Measurements from ENCODE around the gene GZF1. TPM values are rescaled to one million over a fixed set of nuclear protein-coding genes. Genes with fewer than 3 reads are reported as not detected.

The GZF1 gene
- total RNA-seq, 4 donors from 2014 or later: 3.4 to 11.8 (median 5.1) TPM

GRCh38 chr20:23393996-23394775 is 32.2 kb downstream of the GZF1 start:
- intact Hi-C loops (cut with DNase I): no loop called here

DNA sequence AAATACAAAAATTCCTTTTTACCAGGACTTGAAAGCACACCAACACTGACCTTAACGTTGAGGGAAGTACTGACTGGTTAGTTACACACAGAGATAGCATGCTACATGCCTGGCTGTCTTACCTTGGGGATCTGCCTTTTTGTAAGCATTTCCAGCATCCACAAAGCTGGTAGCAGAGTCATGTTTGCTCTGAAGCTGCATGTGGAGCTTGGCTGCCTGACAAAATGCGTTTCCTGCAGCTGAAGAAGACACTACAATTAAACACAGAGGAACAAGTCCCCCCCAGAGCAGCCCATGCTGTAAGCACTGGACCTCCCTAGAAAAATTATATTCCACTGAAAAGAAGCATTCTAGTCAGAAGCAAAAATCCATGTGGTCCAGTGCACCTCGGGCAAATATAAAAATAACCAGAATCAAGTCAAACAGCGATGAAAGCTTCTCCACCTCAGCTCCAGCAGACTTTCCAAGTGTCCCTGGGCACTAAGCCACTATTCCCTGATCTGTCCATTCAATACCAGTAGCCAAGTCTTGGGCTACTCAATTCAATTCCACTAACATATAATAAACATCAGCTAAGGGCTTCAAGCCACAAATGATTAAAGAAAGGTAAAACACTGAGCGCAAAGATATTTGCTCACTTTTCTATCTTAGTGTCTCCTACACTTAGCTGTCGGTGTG is 35.1 kb downstream of the GZF1 start:
- Histone ChIP-seq H3K36me3 (peaks cover 0 to 81% (median 16%) of the 10 kb centered on the region in 3 donors), H3K9me3 (no peaks in the 10 kb centered on the region), H3K27me3 (no peaks in the 10 kb centered on the region), H3K4me1 (peaks cover 0 to 18% (median 0%) of the 10 kb centered on the region in 3 donors), H3K27ac (no peak overlapping the region), H3K4me3 (no peak overlapping the region)
- DNase-seq: no peak
- intact Hi-C loops (cut with DNase I): no loop called here
- TF ChIP-seq, protein P1, sequence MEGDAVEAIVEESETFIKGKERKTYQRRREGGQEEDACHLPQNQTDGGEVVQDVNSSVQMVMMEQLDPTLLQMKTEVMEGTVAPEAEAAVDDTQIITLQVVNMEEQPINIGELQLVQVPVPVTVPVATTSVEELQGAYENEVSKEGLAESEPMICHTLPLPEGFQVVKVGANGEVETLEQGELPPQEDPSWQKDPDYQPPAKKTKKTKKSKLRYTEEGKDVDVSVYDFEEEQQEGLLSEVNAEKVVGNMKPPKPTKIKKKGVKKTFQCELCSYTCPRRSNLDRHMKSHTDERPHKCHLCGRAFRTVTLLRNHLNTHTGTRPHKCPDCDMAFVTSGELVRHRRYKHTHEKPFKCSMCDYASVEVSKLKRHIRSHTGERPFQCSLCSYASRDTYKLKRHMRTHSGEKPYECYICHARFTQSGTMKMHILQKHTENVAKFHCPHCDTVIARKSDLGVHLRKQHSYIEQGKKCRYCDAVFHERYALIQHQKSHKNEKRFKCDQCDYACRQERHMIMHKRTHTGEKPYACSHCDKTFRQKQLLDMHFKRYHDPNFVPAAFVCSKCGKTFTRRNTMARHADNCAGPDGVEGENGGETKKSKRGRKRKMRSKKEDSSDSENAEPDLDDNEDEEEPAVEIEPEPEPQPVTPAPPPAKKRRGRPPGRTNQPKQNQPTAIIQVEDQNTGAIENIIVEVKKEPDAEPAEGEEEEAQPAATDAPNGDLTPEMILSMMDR (IDR thresholded peaks at IDR 0.05): no peak
- TF ChIP-seq POLR2A (IDR thresholded peaks at IDR 0.05): no peak
- 62 to 71% methylated on average over 6 of the region's 6 CpGs for WGBS, 2 donors

More at GRCh38 chr20:23393996-23394775, 32.2 kb downstream of the GZF1 start:
- WGBS, 2 donors: 87 to 92% methylated on average over 4 of the region's 4 CpGs
- no peak overlapping the region for H3K4me3 ChIP-seq
- DNase-seq: no peak
- H3K9me3 ChIP-seq: no peaks in the 10 kb centered on the region
- H3K36me3 ChIP-seq: peaks cover 7 to 81% (median 20%) of the 10 kb centered on the region in 3 donors
- peaks cover 0 to 18% (median 0%) of the 10 kb centered on the region in 3 donors for H3K4me1 ChIP-seq
- TF ChIP-seq POLR2A (IDR thresholded peaks at IDR 0.05): no peak
- TF ChIP-seq, protein P1 (IDR thresholded peaks at IDR 0.05): no peak
- H3K27me3 ChIP-seq: no peaks in the 10 kb centered on the region
- H3K27ac ChIP-seq: no peak overlapping the region

DNA sequence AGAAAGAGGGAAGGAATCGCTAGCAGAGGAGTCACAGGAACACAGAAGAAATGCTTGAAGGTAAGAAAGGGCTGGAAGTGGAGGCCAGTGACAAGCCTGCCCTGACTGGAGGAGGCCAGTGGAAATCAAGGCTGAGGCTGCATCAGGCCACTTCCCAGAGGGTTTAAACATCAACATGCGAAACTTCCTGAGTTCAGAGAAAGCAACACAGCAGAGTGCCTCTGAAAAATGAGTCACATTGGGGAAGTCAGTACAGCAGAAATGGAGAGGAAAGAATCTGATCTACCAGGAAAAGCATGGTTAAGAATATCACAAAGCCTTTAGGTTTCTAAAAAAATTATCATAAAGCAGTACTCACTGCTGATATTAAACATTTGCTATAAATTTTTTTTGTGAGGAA is 36.0 kb downstream of the GZF1 start:
- intact Hi-C loops (cut with DNase I): no loop called here
- H3K27ac ChIP-seq: no peak overlapping the region
- 78 to 79% methylated on average over 2 of the region's 2 CpGs for whole genome bisulfite sequencing, 2 donors
- no peak overlapping the region for H3K4me3 ChIP-seq
- DNase-seq: no peak
- no peaks in the 10 kb centered on the region for H3K27me3 ChIP-seq
- peaks cover 0 to 80% (median 16%) of the 10 kb centered on the region in 3 donors for H3K36me3 ChIP-seq
- no peaks in the 10 kb centered on the region for H3K9me3 ChIP-seq
- no peak for TF ChIP-seq POLR2A (IDR thresholded peaks at IDR 0.05)
- TF ChIP-seq, protein P1 (IDR thresholded peaks at IDR 0.05): no peak
- peaks cover 0 to 21% (median 0%) of the 10 kb centered on the region in 3 donors for H3K4me1 ChIP-seq

DNA sequence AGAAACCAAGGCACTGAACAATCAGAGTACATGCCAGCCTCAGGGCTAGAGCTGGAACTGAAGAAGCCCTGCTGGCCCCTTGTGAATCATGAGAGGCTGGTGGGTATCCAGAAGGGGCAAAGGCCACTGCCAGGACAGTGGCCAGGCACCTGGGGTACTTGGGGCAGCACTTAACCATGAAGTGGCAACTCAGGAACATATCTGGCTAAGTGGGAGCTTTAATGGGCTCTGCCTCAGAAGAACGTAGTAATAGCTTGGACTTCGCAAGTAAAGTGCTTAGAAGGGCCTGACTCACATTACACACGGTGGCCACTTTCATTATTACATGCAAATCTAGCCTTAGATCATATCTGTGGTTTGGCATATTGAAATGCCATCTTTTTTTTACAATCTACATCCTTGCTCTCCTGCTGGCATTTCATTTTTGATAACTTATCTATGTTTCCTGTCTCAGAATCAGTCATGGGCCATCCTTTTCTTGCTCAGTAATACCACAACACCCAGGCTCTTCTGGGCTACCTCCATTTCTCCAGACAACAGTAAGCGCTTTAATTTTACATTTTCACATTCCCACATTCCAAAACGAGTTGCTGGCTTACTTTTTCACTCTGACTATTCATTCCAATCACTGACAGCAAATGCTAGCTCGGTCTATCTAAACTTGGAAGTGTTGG is 37.7 kb downstream of the GZF1 start:
- intact Hi-C loops (cut with DNase I): no loop called here
- Histone ChIP-seq H3K9me3 (no peaks in the 10 kb centered on the region), H3K27me3 (no peaks in the 10 kb centered on the region), H3K4me3 (no peak overlapping the region), H3K36me3 (peaks cover 0 to 62% (median 5%) of the 10 kb centered on the region in 3 donors), H3K4me1 (peaks cover 6 to 39% (median 14%) of the 10 kb centered on the region in 3 donors), H3K27ac (no peak overlapping the region)
- no peak for DNase-seq
- 62 to 73% methylated on average over 6 of the region's 6 CpGs for WGBS, 2 donors
- TF ChIP-seq, protein P1 (IDR thresholded peaks at IDR 0.05): no peak
- TF ChIP-seq POLR2A (IDR thresholded peaks at IDR 0.05): no peak
